HepG2 (cell line): ENCODE results near the gene PRDM7. TPM values are rescaled to one million over a fixed set of nuclear protein-coding genes. Genes with fewer than 3 reads are reported as not detected.

Experiments
- CBFB ChIP-seq: sonication (generic); formaldehyde crosslinking; IDR thresholded peaks from 2 replicates; pipeline ENCODE4 v1.4.0; 2020; ENCODE audit warnings: missing genetic modification reagents
- DNMT3B ChIP-seq: conservative IDR thresholded peaks from 2 replicates; pipeline ENCODE4 v1.6.1; 2016; ENCODE audit warnings: missing biosample characterization, control low read depth
- HNF4A ChIP-seq: sonication (generic); formaldehyde crosslinking; IDR thresholded peaks from 2 replicates; pipeline ENCODE4 v1.4.0; 2020; ENCODE audit warnings: missing genetic modification reagents
- PAX8 ChIP-seq: sonication (generic); formaldehyde crosslinking; IDR thresholded peaks from 2 replicates; pipeline ENCODE4 v1.8.0; 2022; ENCODE audit warnings: mild to moderate bottlenecking, missing genetic modification reagents, borderline replicate concordance
- ZFP1 ChIP-seq: IDR thresholded peaks from 2 replicates; pipeline ENCODE4 v1.6.1; 2016
- ZIK1 ChIP-seq: sonication (generic); formaldehyde crosslinking; IDR thresholded peaks from 2 replicates; pipeline ENCODE4 v1.5.0; 2020; ENCODE audit warnings: mild to moderate bottlenecking, low read depth, missing genetic modification reagents, borderline replicate concordance
- ZNF451 ChIP-seq: sonication (generic); formaldehyde crosslinking; IDR thresholded peaks from 2 replicates; pipeline ENCODE4 v1.5.0; 2020; ENCODE audit warnings: mild to moderate bottlenecking, missing genetic modification reagents
- ZNF484 ChIP-seq: sonication (generic); formaldehyde crosslinking; IDR thresholded peaks from 2 replicates; pipeline ENCODE4 v1.5.1; 2020; ENCODE audit warnings: mild to moderate bottlenecking, low read depth, missing genetic modification reagents, borderline replicate concordance
- ZNF558 ChIP-seq: sonication (generic); formaldehyde crosslinking; IDR thresholded peaks from 2 replicates; pipeline ENCODE4 v1.9.0; 2022; ENCODE audit warnings: mild to moderate bottlenecking, missing genetic modification reagents, borderline replicate concordance
- ZNF564 ChIP-seq: sonication (generic); formaldehyde crosslinking; IDR thresholded peaks from 2 replicates; pipeline ENCODE4 v1.8.1; 2023; ENCODE audit warnings: mild to moderate bottlenecking, missing genetic modification reagents
- ZNF567 ChIP-seq: sonication (generic); formaldehyde crosslinking; IDR thresholded peaks from 2 replicates; pipeline ENCODE4 v1.8.1; 2023; ENCODE audit warnings: mild to moderate bottlenecking, missing genetic modification reagents, borderline replicate concordance
- ZNF574 ChIP-seq: sonication (generic); formaldehyde crosslinking; IDR thresholded peaks from 2 replicates; pipeline ENCODE4 v1.4.0; 2020; ENCODE audit warnings: missing genetic modification reagents
- ZNF609 ChIP-seq: sonication (generic); formaldehyde crosslinking; IDR thresholded peaks from 2 replicates; pipeline ENCODE4 v1.4.0; 2020; ENCODE audit warnings: mild to moderate bottlenecking, missing genetic modification reagents, borderline replicate concordance
- polyA plus RNA-seq, 8 experiments: library from polyadenylated mRNA; depleted of rRNA in 3 of 8; stranded (reverse) in 7 of 8; unstranded in 1 of 8; fragments of >200 nt; fragmentation: Illumina TruSeq in 4 of 8; extraction: Trizol in 4 of 8; gene quantifications; 2 replicates each; pipeline versions ENCODE4 v1.2.1 to v1.2.3, GENCODE V29; 2011 to 2016; ENCODE audit warnings: low read depth in 4 of 8, missing spikeins in 1 of 8, mixed read lengths in 1 of 8; ENCODE audit not compliant: insufficient read depth in 1 of 8
- total RNA-seq, 5 experiments: library from RNA; depleted of rRNA; stranded (reverse); fragments of >200 nt; fragmentation: Illumina TruSeq; extraction: Trizol; gene quantifications; 2 replicates each; pipeline ENCODE4 v1.2.3, GENCODE V29; 2016; ENCODE audit warnings: low read depth in 1 of 5
- TF ChIP-seq, protein P1 (sequence below): sonication (generic); formaldehyde crosslinking; IDR thresholded peaks from 2 replicates; pipeline ENCODE4 v1.9.0; 2021; ENCODE audit warnings: mild to moderate bottlenecking, missing genetic modification reagents

PRDM7 gene
- total and polyA plus RNA-seq, 2 of the 13 experiments (the other 11 are each of a cell fraction or from before 2014, with no cell fraction given), result not detected

DNA sequence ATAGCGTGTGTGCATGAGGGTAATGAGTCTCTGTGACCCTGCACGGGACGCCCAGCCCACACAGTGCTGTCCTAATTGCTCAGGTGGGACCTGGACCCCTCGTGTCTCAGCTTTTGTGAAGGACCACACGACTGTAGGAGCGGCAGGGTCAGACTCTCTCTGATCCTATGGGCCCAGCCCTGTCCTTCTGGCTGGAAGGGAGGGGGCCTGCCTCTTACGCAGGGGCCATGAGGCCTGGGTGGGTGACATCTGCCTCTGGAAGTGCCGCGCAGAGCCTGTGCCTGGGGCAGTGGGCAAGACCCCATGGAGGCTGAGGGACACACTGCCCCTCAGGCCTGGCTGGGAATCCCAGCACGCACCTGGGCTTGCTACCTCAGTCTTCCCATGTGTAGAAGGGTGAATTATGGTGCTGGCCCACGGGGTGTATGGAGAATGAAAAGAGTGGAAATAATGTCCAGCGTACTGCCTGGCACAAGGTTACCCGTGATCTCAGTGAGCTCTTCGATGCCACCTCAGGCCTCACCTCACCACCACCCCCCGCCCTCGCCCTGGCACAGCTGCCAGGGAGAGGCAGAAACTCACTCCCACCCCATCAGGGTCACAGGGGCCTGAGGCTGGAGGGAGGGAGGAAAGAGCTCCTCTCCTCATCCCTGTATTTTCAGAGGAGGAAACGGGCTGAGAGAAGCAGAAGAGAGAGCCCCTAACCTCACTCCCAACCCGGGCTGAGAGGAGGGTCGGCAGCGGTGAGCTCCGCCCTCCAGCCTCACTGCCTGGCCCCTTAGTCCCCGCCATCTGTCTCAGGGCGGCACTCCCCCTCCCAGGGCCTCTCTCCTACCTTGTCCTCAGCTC is 30.8 kb downstream of the PRDM7 start (continued):
- TF ChIP-seq, protein P1, sequence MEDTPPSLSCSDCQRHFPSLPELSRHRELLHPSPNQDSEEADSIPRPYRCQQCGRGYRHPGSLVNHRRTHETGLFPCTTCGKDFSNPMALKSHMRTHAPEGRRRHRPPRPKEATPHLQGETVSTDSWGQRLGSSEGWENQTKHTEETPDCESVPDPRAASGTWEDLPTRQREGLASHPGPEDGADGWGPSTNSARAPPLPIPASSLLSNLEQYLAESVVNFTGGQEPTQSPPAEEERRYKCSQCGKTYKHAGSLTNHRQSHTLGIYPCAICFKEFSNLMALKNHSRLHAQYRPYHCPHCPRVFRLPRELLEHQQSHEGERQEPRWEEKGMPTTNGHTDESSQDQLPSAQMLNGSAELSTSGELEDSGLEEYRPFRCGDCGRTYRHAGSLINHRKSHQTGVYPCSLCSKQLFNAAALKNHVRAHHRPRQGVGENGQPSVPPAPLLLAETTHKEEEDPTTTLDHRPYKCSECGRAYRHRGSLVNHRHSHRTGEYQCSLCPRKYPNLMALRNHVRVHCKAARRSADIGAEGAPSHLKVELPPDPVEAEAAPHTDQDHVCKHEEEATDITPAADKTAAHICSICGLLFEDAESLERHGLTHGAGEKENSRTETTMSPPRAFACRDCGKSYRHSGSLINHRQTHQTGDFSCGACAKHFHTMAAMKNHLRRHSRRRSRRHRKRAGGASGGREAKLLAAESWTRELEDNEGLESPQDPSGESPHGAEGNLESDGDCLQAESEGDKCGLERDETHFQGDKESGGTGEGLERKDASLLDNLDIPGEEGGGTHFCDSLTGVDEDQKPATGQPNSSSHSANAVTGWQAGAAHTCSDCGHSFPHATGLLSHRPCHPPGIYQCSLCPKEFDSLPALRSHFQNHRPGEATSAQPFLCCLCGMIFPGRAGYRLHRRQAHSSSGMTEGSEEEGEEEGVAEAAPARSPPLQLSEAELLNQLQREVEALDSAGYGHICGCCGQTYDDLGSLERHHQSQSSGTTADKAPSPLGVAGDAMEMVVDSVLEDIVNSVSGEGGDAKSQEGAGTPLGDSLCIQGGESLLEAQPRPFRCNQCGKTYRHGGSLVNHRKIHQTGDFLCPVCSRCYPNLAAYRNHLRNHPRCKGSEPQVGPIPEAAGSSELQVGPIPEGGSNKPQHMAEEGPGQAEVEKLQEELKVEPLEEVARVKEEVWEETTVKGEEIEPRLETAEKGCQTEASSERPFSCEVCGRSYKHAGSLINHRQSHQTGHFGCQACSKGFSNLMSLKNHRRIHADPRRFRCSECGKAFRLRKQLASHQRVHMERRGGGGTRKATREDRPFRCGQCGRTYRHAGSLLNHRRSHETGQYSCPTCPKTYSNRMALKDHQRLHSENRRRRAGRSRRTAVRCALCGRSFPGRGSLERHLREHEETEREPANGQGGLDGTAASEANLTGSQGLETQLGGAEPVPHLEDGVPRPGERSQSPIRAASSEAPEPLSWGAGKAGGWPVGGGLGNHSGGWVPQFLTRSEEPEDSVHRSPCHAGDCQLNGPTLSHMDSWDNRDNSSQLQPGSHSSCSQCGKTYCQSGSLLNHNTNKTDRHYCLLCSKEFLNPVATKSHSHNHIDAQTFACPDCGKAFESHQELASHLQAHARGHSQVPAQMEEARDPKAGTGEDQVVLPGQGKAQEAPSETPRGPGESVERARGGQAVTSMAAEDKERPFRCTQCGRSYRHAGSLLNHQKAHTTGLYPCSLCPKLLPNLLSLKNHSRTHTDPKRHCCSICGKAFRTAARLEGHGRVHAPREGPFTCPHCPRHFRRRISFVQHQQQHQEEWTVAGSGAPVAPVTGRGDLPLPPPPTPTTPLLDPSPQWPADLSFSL (CRISPR knock-in tag), result no peak
- no peak for TF ChIP-seq ZFP1 (CRISPR knock-in tag)
- 0 out of 2 replicates have a peak, but pooled peaks have one; percentile 29 for TF ChIP-seq PAX8
- TF ChIP-seq ZNF558 (CRISPR knock-in tag), result no peak
- TF ChIP-seq ZNF451, result no peak
- TF ChIP-seq ZNF484 (CRISPR knock-in tag), result no peak
- TF ChIP-seq ZNF564 (CRISPR knock-in tag), result no peak
- no peak for TF ChIP-seq DNMT3B (CRISPR knock-in tag)
- 0 out of 2 replicates have a peak, but pooled peaks have one; percentile 51 for TF ChIP-seq ZNF567 (CRISPR knock-in tag)
- TF ChIP-seq ZNF609 (CRISPR knock-in tag), result 0 out of 2 replicates have a peak, but pooled peaks have one; percentile 34
- TF ChIP-seq ZNF574 (CRISPR knock-in tag), result no peak
- 0 out of 2 replicates have a peak, but pooled peaks have one; percentile 16 for TF ChIP-seq CBFB (CRISPR knock-in tag)
- no peak for TF ChIP-seq HNF4A (CRISPR knock-in tag)
- TF ChIP-seq ZIK1 (CRISPR knock-in tag), result no peak
